ENCODE results near the gene BCKDHB. TPM values are rescaled to one million over a fixed set of nuclear protein-coding genes. Genes with fewer than 3 reads are reported as not detected.

The BCKDHB gene
- total and polyA plus RNA-seq, 2 of the 4 experiments (the other 2 are of a cell fraction): 11.2 to 11.8 TPM

GRCh38 chr6:80226151-80226550 is 119.7 kb downstream of the BCKDHB start:
- H2BK15ac ChIP-seq (ENCODE audit: low read depth, low read length): no peak overlapping the region
- dilution Hi-C loops (cut with HindIII; ENCODE audit: low sequenced_read_pairs, unreplicated experiment) (no loop called here), in situ Hi-C loops (cut with MboI; ENCODE audit: low sequenced_read_pairs) (no loop called here), intact Hi-C loops (cut with micrococcal nuclease) (no loop called here)
- H3K9me1 ChIP-seq (ENCODE audit: insufficient read depth, low read length): no peaks in the 10 kb centered on the region
- no peaks in the 10 kb centered on the region for H3K4me1 ChIP-seq (ENCODE audit: control insufficient read depth, insufficient read depth, low read length)
- no peak overlapping the region for H2BK5ac ChIP-seq (ENCODE audit: low read depth, low read length, poor library complexity, severe bottlenecking)
- H4K5ac ChIP-seq (ENCODE audit: low read depth, low read length): no peak overlapping the region
- no peak overlapping the region for H3K27ac ChIP-seq (ENCODE audit: insufficient read depth, low read length)
- no peak overlapping the region for H3K4me3 ChIP-seq (ENCODE audit: insufficient read depth, low read depth, low read length)
- no peak overlapping the region for H3K4ac ChIP-seq (ENCODE audit: low read depth, low read length)
- BruUV-seq (replicated peaks): no TSS peak
- POLR2A ChIA-PET (ENCODE audit: unreplicated experiment): no interaction called here
- CTCF ChIA-PET: no interaction called here
- H3K36me3 ChIP-seq (ENCODE audit: control insufficient read depth, insufficient read depth, low read length): no peaks in the 10 kb centered on the region
- no peak overlapping the region for H3K14ac ChIP-seq (replicated peaks; ENCODE audit: low read depth, low read length)
- no peak overlapping the region for H4K91ac ChIP-seq (ENCODE audit: insufficient read depth, low read depth, low read length)
- H3K18ac ChIP-seq (ENCODE audit: low read depth, low read length): no peak overlapping the region
- no peak overlapping the region for H3K56ac ChIP-seq (ENCODE audit: extremely low read depth, insufficient read depth, low read length)
- no peak overlapping the region for H2AFZ ChIP-seq (replicated peaks; ENCODE audit: low read length, poor library complexity)
- H2BK120ac ChIP-seq (ENCODE audit: low read depth, low read length): no peak overlapping the region
- TF ChIP-seq NFE2L2 (IDR thresholded peaks at IDR 0.05; ENCODE audit: low read depth, low read length) (no peak), CTCF (conservative IDR thresholded peaks at IDR 0.05; ENCODE audit: low read depth, low read length) (no peak), MAFK (IDR thresholded peaks at IDR 0.05; ENCODE audit: low read depth, low read length) (no peak), POLR2A (IDR thresholded peaks at IDR 0.05; ENCODE audit: low read depth, low read length) (no peak)
- no peak overlapping the region for H2BK20ac ChIP-seq (ENCODE audit: low read depth, low read length)
- no peaks in the 10 kb centered on the region for H4K20me1 ChIP-seq (ENCODE audit: insufficient read depth, low read length)
- no peak overlapping the region for H3K23ac ChIP-seq (ENCODE audit: low read depth, low read length)
- ATAC-seq (ENCODE audit: low read depth) (no peak), DNase-seq (no peak)
- H3K27me3 ChIP-seq (ENCODE audit: control insufficient read depth, insufficient read depth, low read length): no peaks in the 10 kb centered on the region
- H4K8ac ChIP-seq (ENCODE audit: low read depth in 2 of 2, low read length in 2 of 2): no peak overlapping the region
- no peak overlapping the region for H2AK9ac ChIP-seq (replicated peaks; ENCODE audit: low read depth, low read length, poor library complexity)
- H2AK5ac ChIP-seq (ENCODE audit: low read depth, low read length): no peak overlapping the region
- WGBS, 2 experiments (ENCODE audit: extremely low coverage in 2 of 2, insufficient read length in 1 of 2): no CpG with 5 or more reads among the region's 3 CpGs
- no peak overlapping the region for H3K9ac ChIP-seq (ENCODE audit: low read depth, low read length)
- no peaks in the 10 kb centered on the region for H3K9me3 ChIP-seq (ENCODE audit: control insufficient read depth, insufficient read depth, low read length)
- H3K4me2 ChIP-seq (ENCODE audit: low read depth, low read length): no peak overlapping the region
- no peaks in the 10 kb centered on the region for H3K79me1 ChIP-seq (ENCODE audit: low read depth in 1 of 2, low read length in 2 of 2)

All from IMR-90 (cell line).